SK-N-SH (cell line): ENCODE results near the gene TMEM178A. TPM values are rescaled to one million over a fixed set of nuclear protein-coding genes. Genes with fewer than 3 reads are reported as not detected.

Experiments used
- CTCF ChIA-PET: fragments of 300-600, 350-600 bp; formaldehyde crosslinking; extraction: SDS; loops from one replicate; lab custom pipeline; 2021; lab: Yijun Ruan, JAX
- POLR2A ChIA-PET: fragments of 350-600 bp; sonication (Branson Sonifier 250); formaldehyde crosslinking; extraction: SDS; loops from one replicate; lab custom pipeline; 2020; ENCODE audit warnings: antibody characterized with exemption, inconsistent platforms; lab: Yijun Ruan, JAX
- DNase-seq: peaks from one replicate; pipeline ENCODE4 v3.0.0; 2012
- H2AFZ ChIP-seq: fragments of 200-600 bp; sonication (generic); 2 replicates; pipeline ENCODE4 v1.8.1; 2016; ENCODE audit warnings: antibody characterized with exemption, mild to moderate bottlenecking, low read depth
- H3F3A ChIP-seq: fragments of 200-600 bp; sonication (generic); replicated peaks from 2 replicates; pipeline ENCODE3; 2016; ENCODE audit warnings: antibody characterized with exemption, mild to moderate bottlenecking; ENCODE audit not compliant: insufficient read depth
- H3K27ac ChIP-seq, 2 experiments: fragments of 200-500 bp in 1 of 2; fragments of 200-600 bp in 1 of 2; sonication (Bioruptor generic) in 1 of 2; sonication (generic), shearing (Covaris generic) in 1 of 2; 2 replicates each; pipeline versions ENCODE4 v1.5.1 to v1.6.1; 2014 to 2016; ENCODE audit warnings: low read depth in 2 of 2, inconsistent platforms in 1 of 2, low read length in 1 of 2, mild to moderate bottlenecking in 1 of 2, mixed read lengths in 1 of 2
- H3K27me3 ChIP-seq: fragments of 200-600 bp; sonication (generic), shearing (Covaris generic); 2 replicates; pipeline ENCODE4 v1.6.1; 2016; ENCODE audit warnings: mixed run types; ENCODE audit not compliant: insufficient read depth
- H3K36me3 ChIP-seq, 2 experiments: fragments of 200-500 bp in 1 of 2; fragments of 200-600 bp in 1 of 2; sonication (Bioruptor generic) in 1 of 2; sonication (generic) in 1 of 2; replicated peaks in 1 of 2; 2 replicates each; pipeline versions ENCODE3 to v1.5.1; 2014 to 2016; ENCODE audit warnings: low read length in 1 of 2, mild to moderate bottlenecking in 1 of 2; ENCODE audit not compliant: insufficient read depth in 2 of 2, control insufficient read depth in 1 of 2
- H3K4me1 ChIP-seq, 2 experiments: fragments of 200-500 bp in 1 of 2; fragments of 200-600 bp in 1 of 2; sonication (Bioruptor generic) in 1 of 2; sonication (generic), shearing (Covaris generic) in 1 of 2; 2 replicates each; pipeline versions ENCODE4 v1.5.1 to v1.6.1; 2014 to 2016; ENCODE audit warnings: low read depth in 1 of 2, low read length in 1 of 2, mixed run types in 1 of 2; ENCODE audit not compliant: insufficient read depth in 2 of 2, control insufficient read depth in 1 of 2
- H3K4me2 ChIP-seq: fragments of 200-600 bp; sonication (generic), shearing (Covaris generic); 2 replicates; pipeline ENCODE4 v1.6.1; 2017; ENCODE audit warnings: mixed run types
- H3K4me3 ChIP-seq, 2 experiments: fragments of 200-500 bp in 1 of 2; fragments of 200-600 bp in 1 of 2; sonication (Bioruptor generic) in 1 of 2; sonication (generic), shearing (Covaris generic) in 1 of 2; 2 replicates each; pipeline versions ENCODE4 v1.5.1 to v1.8.1; 2014 to 2016; ENCODE audit warnings: low read depth in 2 of 2, inconsistent platforms in 1 of 2, low read length in 1 of 2, mild to moderate bottlenecking in 1 of 2, mixed read lengths in 1 of 2, moderate library complexity in 1 of 2
- H3K79me2 ChIP-seq: fragments of 200-600 bp; sonication (generic); 2 replicates; pipeline ENCODE4 v1.8.1; 2017; ENCODE audit warnings: mild to moderate bottlenecking; ENCODE audit not compliant: insufficient read depth
- H3K9ac ChIP-seq: fragments of 200-600 bp; sonication (generic); 2 replicates; pipeline ENCODE4 v1.6.1; 2017; ENCODE audit warnings: mixed run types
- H3K9me2 ChIP-seq: fragments of 200-600 bp; sonication (generic); 2 replicates; pipeline ENCODE4 v1.6.1; 2017; ENCODE audit warnings: mixed run types
- H3K9me3 ChIP-seq: fragments of 200-600 bp; sonication (generic); 2 replicates; pipeline ENCODE4 v1.6.1; 2017; ENCODE audit warnings: mixed run types, mild to moderate bottlenecking, moderate library complexity
- H4K20me1 ChIP-seq: fragments of 200-600 bp; sonication (generic); 2 replicates; pipeline ENCODE4 v1.6.1; 2017; ENCODE audit warnings: mild to moderate bottlenecking, mixed run types; ENCODE audit not compliant: insufficient read depth
- CHD2 ChIP-seq: fragments of 150-350 bp; IDR thresholded peaks from 2 replicates; pipeline ENCODE4 v1.6.1; 2018; ENCODE audit warnings: low read length; ENCODE audit not compliant: partially characterized antibody
- CTCF ChIP-seq: fragments of 200-600 bp; sonication (generic); IDR thresholded peaks from 2 replicates; pipeline ENCODE4 v1.6.1; 2017; ENCODE audit warnings: antibody characterized with exemption, mild to moderate bottlenecking, moderate library complexity
- GABPA ChIP-seq: IDR thresholded peaks from 2 replicates; pipeline ENCODE4 v1.4.0; 2012; ENCODE audit warnings: low read depth, mild to moderate bottlenecking
- IRF3 ChIP-seq: fragments of 150-350 bp; IDR thresholded peaks from 2 replicates; pipeline ENCODE4 v1.6.1; 2016; ENCODE audit warnings: mild to moderate bottlenecking, low read depth, low read length
- MXI1 ChIP-seq: IDR thresholded peaks from 2 replicates; pipeline ENCODE4 v1.6.1; 2012; ENCODE audit warnings: mild to moderate bottlenecking, low read depth, low read length, improper control_type of control experiment
- NRF1 ChIP-seq: IDR thresholded peaks from 2 replicates; pipeline ENCODE4 v1.6.1; 2012; ENCODE audit warnings: low read depth, mild to moderate bottlenecking, low read length
- POLR2AphosphoS5 ChIP-seq: IDR thresholded peaks from 2 replicates; pipeline ENCODE4 v1.6.1; 2012; ENCODE audit warnings: low read depth, low read length
- REST ChIP-seq: IDR thresholded peaks from 2 replicates; pipeline ENCODE4 v1.6.1; 2012; ENCODE audit warnings: mild to moderate bottlenecking, low read depth, low read length, moderate library complexity
- RXRA ChIP-seq: IDR thresholded peaks from 2 replicates; pipeline ENCODE4 v1.4.0; 2012; ENCODE audit warnings: low read depth, mild to moderate bottlenecking, borderline replicate concordance
- SIN3A ChIP-seq: IDR thresholded peaks from 2 replicates; pipeline ENCODE4 v1.6.1; 2012; ENCODE audit warnings: low read depth, mild to moderate bottlenecking, low read length, moderate library complexity, borderline replicate concordance
- SMC3 ChIP-seq: IDR thresholded peaks from 2 replicates; pipeline ENCODE4 v1.6.1; 2012; ENCODE audit warnings: low read depth, low read length, improper control_type of control experiment
- TAF1 ChIP-seq: IDR thresholded peaks from 2 replicates; pipeline ENCODE4 v1.6.1; 2012; ENCODE audit warnings: low read depth, mild to moderate bottlenecking, low read length, moderate library complexity, borderline replicate concordance
- TCF12 ChIP-seq: IDR thresholded peaks from 2 replicates; pipeline ENCODE4 v1.4.0; 2012
- TEAD4 ChIP-seq: IDR thresholded peaks from 2 replicates; pipeline ENCODE4 v1.4.0; 2012; ENCODE audit warnings: mild to moderate bottlenecking, borderline replicate concordance; ENCODE audit not compliant: insufficient read depth
- USF1 ChIP-seq: IDR thresholded peaks from 2 replicates; pipeline ENCODE4 v1.4.0; 2012; ENCODE audit warnings: low read depth, borderline replicate concordance
- ZBTB33 ChIP-seq: IDR thresholded peaks from 2 replicates; pipeline ENCODE4 v1.4.0; 2012; ENCODE audit warnings: low read depth, borderline replicate concordance
- WGBS: methylation state at CpG from one replicate; pipeline ENCODE4 v1.1.6; 2017; ENCODE audit warnings: low lambda C conversion rate; 5-methylcytosine and 5-hydroxymethylcytosine counted together
- polyA plus RNA-seq, 3 experiments: library from polyadenylated mRNA; depleted of rRNA; stranded (reverse); fragments of >200 nt; gene quantifications; 2 replicates each; pipeline ENCODE4 v1.2.3, GENCODE V29; 2012

TMEM178A gene
- polyA plus RNA-seq, 1 of the 3 experiments (the other 2 are of a cell fraction): 0.84 TPM

- Histone ChIP-seq H3K79me2 (no peaks in the 10 kb centered on the region), H3K36me3 (no peaks in the 10 kb centered on the region), H3F3A (no peaks in the 10 kb centered on the region), H3K4me1 (peaks cover 4 to 10% of the 10 kb centered on the region in 2 experiments; a peak in 2 of 4 replicates), H3K9me2 (no peaks in the 10 kb centered on the region), H3K4me3 (no peak overlapping the region), H3K9me3 (no peaks in the 10 kb centered on the region), H3K4me2 (no peak overlapping the region), H3K27ac (no peak overlapping the region), H3K27me3 (peaks cover 39% of the 10 kb centered on the region), H2AFZ (no peak overlapping the region), H3K9ac (no peak overlapping the region), H4K20me1 (no peaks in the 10 kb centered on the region)
- no peak for DNase-seq
- TF ChIP-seq CHD2 (no peak), TCF12 (no peak), TEAD4 (no peak), USF1 (no peak), REST (no peak), NRF1 (no peak), IRF3 (no peak), TAF1 (no peak)
- ChIA-PET POLR2A (no interaction called here), CTCF (interaction anchor here (0.6 to 1.8 kb wide), 2 partner anchors 63 to 288 kb away, joined by 3 to 6 read pairs; no protein-coding TSS in a partner anchor)
Measured at GRCh38 chr2:39667886-39668276, 2.2 kb downstream of the TMEM178A start.

- H3K36me3 ChIP-seq: no peaks in the 10 kb centered on the region
- no peak overlapping the region for H3K27ac ChIP-seq
- no peak overlapping the region for H3K4me3 ChIP-seq
- H3K27me3 ChIP-seq: peaks cover 39% of the 10 kb centered on the region
- H3K9me3 ChIP-seq: no peaks in the 10 kb centered on the region
- H3K9me2 ChIP-seq: no peaks in the 10 kb centered on the region
- no peaks in the 10 kb centered on the region for H3K79me2 ChIP-seq
- H2AFZ ChIP-seq: no peak overlapping the region
- H3K9ac ChIP-seq: no peak overlapping the region
- H3K4me1 ChIP-seq: peaks cover 4 to 10% of the 10 kb centered on the region in 2 experiments; a peak in 2 of 4 replicates
- POLR2A ChIA-PET: no interaction called here
- no peaks in the 10 kb centered on the region for H4K20me1 ChIP-seq
- H3K4me2 ChIP-seq: no peak overlapping the region
- WGBS: 95% methylated on average over 1 of the region's 1 CpG
- CTCF ChIA-PET: interaction anchor here (1.8 kb wide), 1 partner anchor 289 kb away, joined by 6 read pairs; no protein-coding TSS in a partner anchor
- DNase-seq: no peak
- TF ChIP-seq USF1 (no peak), TAF1 (no peak), ZBTB33 (no peak), RXRA (no peak), TEAD4 (no peak), POLR2AphosphoS5 (no peak), CTCF (no peak), GABPA (no peak), MXI1 (no peak), SIN3A (no peak), SMC3 (no peak)
- H3F3A ChIP-seq: no peaks in the 10 kb centered on the region
Measured at GRCh38 chr2:39668576-39669080, 2.9 kb downstream of the TMEM178A start.
